MCF 10A (cell line): ENCODE data around the gene KIAA0825. TPM values are rescaled to one million over a fixed set of nuclear protein-coding genes. Genes with fewer than 3 reads are reported as not detected.

ENCODE experiments used
- BruUV-seq: library from RNA; stranded (reverse); fragments of 400-500 nt; replicated peaks from 2 replicates; lab custom pipeline; 2021; lab: Mats Ljungman, UMichigan
- CTCF ChIA-PET: fragments of 300-600 bp; sonication (Branson Sonifier 250); formaldehyde crosslinking; extraction: SDS; loops from one replicate; lab custom pipeline; 2021; ENCODE audit warnings: antibody characterized with exemption, inconsistent platforms; lab: Yijun Ruan, JAX
- POLR2A ChIA-PET: fragments of 300-600, 350-650 bp; sonication (Branson Sonifier 250); formaldehyde crosslinking; extraction: SDS; loops from one replicate; lab custom pipeline; 2020; ENCODE audit warnings: antibody characterized with exemption, inconsistent platforms; lab: Yijun Ruan, JAX
- DNase-seq: peaks from one replicate; pipeline ENCODE4 v3.0.0-alpha.2; 2018; ENCODE audit not compliant: unreplicated experiment
- H3K27ac Mint-ChIP-seq: one replicate; pipeline ENCODE4 v1.8.0; 2022; ENCODE audit warnings: mild to moderate bottlenecking, low read depth, mixed read lengths; ENCODE audit not compliant: unreplicated experiment
- H3K27me3 Mint-ChIP-seq: one replicate; pipeline ENCODE4 v1.8.0; 2022; ENCODE audit warnings: mixed read lengths; ENCODE audit not compliant: insufficient read depth, unreplicated experiment
- H3K36me3 Mint-ChIP-seq: one replicate; pipeline ENCODE4 v1.8.0; 2022; ENCODE audit warnings: mild to moderate bottlenecking, moderate library complexity, mixed read lengths; ENCODE audit not compliant: insufficient read depth, unreplicated experiment
- H3K4me1 Mint-ChIP-seq: one replicate; pipeline ENCODE4 v1.8.0; 2022; ENCODE audit warnings: mixed read lengths; ENCODE audit not compliant: insufficient read depth, unreplicated experiment
- H3K4me3 Mint-ChIP-seq: one replicate; pipeline ENCODE4 v1.8.0; 2022; ENCODE audit warnings: mild to moderate bottlenecking, moderate library complexity, mixed read lengths; ENCODE audit not compliant: unreplicated experiment
- H3K9me3 Mint-ChIP-seq: one replicate; pipeline ENCODE4 v1.8.0; 2022; ENCODE audit warnings: mixed read lengths; ENCODE audit not compliant: unreplicated experiment
- CTCF ChIP-seq: fragments of 200-600 bp; IDR thresholded peaks from one replicate; pipeline ENCODE4 v1.8.0; 2022; ENCODE audit warnings: antibody characterized with exemption, mild to moderate bottlenecking; ENCODE audit not compliant: unreplicated experiment
- intact Hi-C: fragments of 100-400 bp; cut with micrococcal nuclease; formaldehyde crosslinking; loops from 2 replicates; pipeline ENCODE4 v1.14.1; 2022
- total RNA-seq: library from RNA; stranded (reverse); gene quantifications from 2 replicates; pipeline ENCODE4 v1.2.3, GENCODE V29; 2022

KIAA0825 gene
- total RNA-seq, 1 experiment from 2014 or later, result 2.1 TPM

GRCh38 chr5:94660506-94660905 lies 42.1 kb upstream of the KIAA0825 start:
- DNase-seq, result no peak
- Mint-ChIP-seq H3K27ac (no peak overlapping the region), H3K36me3 (peaks cover 5% of the 10 kb centered on the region), H3K9me3 (peaks cover 30% of the 10 kb centered on the region), H3K4me1 (no peaks in the 10 kb centered on the region), H3K4me3 (no peak overlapping the region), H3K27me3 (no peaks in the 10 kb centered on the region)
- ChIA-PET POLR2A (no interaction called here), CTCF (no interaction called here)
- intact Hi-C loops, result no loop called here
- TF ChIP-seq CTCF, result no peak
- no TSS peak for BruUV-seq

- H3K27me3 Mint-ChIP-seq, result no peaks in the 10 kb centered on the region
- no peaks in the 10 kb centered on the region for H3K36me3 Mint-ChIP-seq
- no peak overlapping the region for H3K27ac Mint-ChIP-seq
- ChIA-PET CTCF (no interaction called here), POLR2A (no interaction called here)
- BruUV-seq, result no TSS peak
- H3K9me3 Mint-ChIP-seq, result peaks cover 32% of the 10 kb centered on the region
- no peak for TF ChIP-seq CTCF
- no peak overlapping the region for H3K4me3 Mint-ChIP-seq
- H3K4me1 Mint-ChIP-seq, result no peaks in the 10 kb centered on the region
- DNase-seq, result no peak
- intact Hi-C loops, result no loop called here
Observed at GRCh38 chr5:94658272-94658671, 39.9 kb upstream of the KIAA0825 start.

GRCh38 chr5:94649874-94650273 lies 31.5 kb upstream of the KIAA0825 start:
- ChIA-PET CTCF (no interaction called here), POLR2A (no interaction called here)
- no peaks in the 10 kb centered on the region for H3K27me3 Mint-ChIP-seq
- no peak overlapping the region for H3K27ac Mint-ChIP-seq
- DNase-seq, result no peak
- no peaks in the 10 kb centered on the region for H3K4me1 Mint-ChIP-seq
- no peak for TF ChIP-seq CTCF
- intact Hi-C loops, result no loop called here
- H3K9me3 Mint-ChIP-seq, result peaks cover 7% of the 10 kb centered on the region
- H3K4me3 Mint-ChIP-seq, result no peak overlapping the region
- BruUV-seq, result no TSS peak
- peaks cover 14% of the 10 kb centered on the region for H3K36me3 Mint-ChIP-seq

- POLR2A ChIA-PET, result no interaction called here
Observed at GRCh38 chr5:94646758-94647157, 28.4 kb upstream of the KIAA0825 start.

More at GRCh38 chr5:94646758-94647157, 28.4 kb upstream of the KIAA0825 start:
- no peaks in the 10 kb centered on the region for H3K4me1 Mint-ChIP-seq
- H3K9me3 Mint-ChIP-seq, result no peaks in the 10 kb centered on the region
- no peak for TF ChIP-seq CTCF
- CTCF ChIA-PET, result no interaction called here
- intact Hi-C loops, result no loop called here
- H3K36me3 Mint-ChIP-seq, result peaks cover 21% of the 10 kb centered on the region
- no peak for DNase-seq
- no peak overlapping the region for H3K27ac Mint-ChIP-seq
- no peak overlapping the region for H3K4me3 Mint-ChIP-seq
- no peaks in the 10 kb centered on the region for H3K27me3 Mint-ChIP-seq
- no TSS peak for BruUV-seq
